Measurements from ENCODE around the gene TSPY10.
"Not testable (repeated sequence)": the region's sequence is repeated elsewhere in the genome, so short reads cannot be mapped to it uniquely, and the experiment has no call there.

Gene TSPY10

GRCh38 chrY:9527580-9527979, at the start of gene TSPY10:
Gene TSPY10, plus strand, starts transcription at chrY:9527880. Its CDS starts 46 bp downstream, at chrY:9527926.
- DNase-seq, result not testable (repeated sequence)

GRCh38 chrY:9486967-9487366, 40.7 kb upstream of the TSPY10 start, which contains the start of gene TSPY9:
Gene TSPY9, plus strand, starts transcription at chrY:9487267. Its CDS starts 46 bp downstream, at chrY:9487313.
- not testable (repeated sequence) for DNase-seq

GRCh38 chrY:9504396-9504795, 23.3 kb upstream of the TSPY10 start:
- not testable (repeated sequence) for DNase-seq

- not testable (repeated sequence) for DNase-seq
Observed at GRCh38 chrY:9516287-9516686, 11.4 kb upstream of the TSPY10 start.
